CD14-positive monocyte (primary cell): ENCODE data around the gene ZNF771. TPM values are rescaled to one million over a fixed set of nuclear protein-coding genes. Genes with fewer than 3 reads are reported as not detected.

Experiments
- DNase-seq, 3 donors: peaks; one replicate each; pipeline ENCODE4 v3.0.0-alpha.2; 2011 to 2022
- H2AFZ ChIP-seq: 2 replicates; pipeline ENCODE4 v1.6.0; 2012; ENCODE audit warnings: mild to moderate bottlenecking, low read depth, low read length, inconsistent platforms; ENCODE audit not compliant: insufficient read depth, poor library complexity, severe bottlenecking
- H3K27ac ChIP-seq, 2 donors: 1 replicate in 1 of 2; 2 replicates in 1 of 2; pipeline ENCODE4 v1.5.1; 2012 to 2013; ENCODE audit warnings: low read length in 2 of 2, control low read depth in 1 of 2, inconsistent platforms in 1 of 2, low read depth in 1 of 2, mild to moderate bottlenecking in 1 of 2
- H3K27me3 ChIP-seq, 2 donors: one replicate each; pipeline versions ENCODE4 v1.6.0 to v1.6.1; 2011 to 2013; ENCODE audit warnings: low read length in 2 of 2; ENCODE audit not compliant: control insufficient read depth in 2 of 2, insufficient read depth in 2 of 2
- H3K36me3 ChIP-seq, 2 donors: replicated peaks in 1 of 2; 1 replicate in 1 of 2; 2 replicates in 1 of 2; pipeline versions ENCODE4 v1.5.1 to v1.6.1; 2012 to 2013; ENCODE audit warnings: low read length in 2 of 2, control low read depth in 1 of 2, inconsistent platforms in 1 of 2, mild to moderate bottlenecking in 1 of 2; ENCODE audit not compliant: insufficient read depth in 2 of 2, control insufficient read depth in 1 of 2
- H3K4me1 ChIP-seq, 2 donors: 1 replicate in 1 of 2; 2 replicates in 1 of 2; pipeline versions ENCODE4 v1.5.1 to v1.6.1; 2012 to 2013; ENCODE audit warnings: low read length in 2 of 2, control low read depth in 1 of 2, inconsistent platforms in 1 of 2, mild to moderate bottlenecking in 1 of 2, moderate library complexity in 1 of 2; ENCODE audit not compliant: insufficient read depth in 2 of 2, control insufficient read depth in 1 of 2
- H3K4me2 ChIP-seq: replicated peaks from 2 replicates; pipeline ENCODE3; 2012; ENCODE audit warnings: low read length, moderate library complexity, mild to moderate bottlenecking; ENCODE audit not compliant: poor library complexity, severe bottlenecking; ENCODE audit errors: extremely low read depth
- H3K4me3 ChIP-seq, 3 experiments: fragments of 200-600 bp in 1 of 3; sonication (generic) in 1 of 3; replicated peaks in 1 of 3; 1 replicate in 2 of 3; 2 replicates in 1 of 3; pipeline ENCODE4 v1.5.1; 2011 to 2013; ENCODE audit warnings: low read length in 3 of 3, mild to moderate bottlenecking in 3 of 3, control low read depth in 2 of 3, low read depth in 2 of 3, inconsistent platforms in 1 of 3, moderate library complexity in 1 of 3
- H3K79me2 ChIP-seq: 2 replicates; pipeline ENCODE4 v1.6.0; 2012; ENCODE audit warnings: mild to moderate bottlenecking, control low read depth, inconsistent platforms, low read length, moderate library complexity; ENCODE audit not compliant: insufficient read depth
- H3K9ac ChIP-seq: 2 replicates; pipeline ENCODE4 v1.6.0; 2017; ENCODE audit warnings: low read length, mild to moderate bottlenecking; ENCODE audit not compliant: insufficient read depth, poor library complexity, severe bottlenecking
- H3K9me3 ChIP-seq, 2 donors: replicated peaks in 1 of 2; 1 replicate in 1 of 2; 2 replicates in 1 of 2; pipeline versions ENCODE4 v1.5.1 to v1.6.1; 2012 to 2013; ENCODE audit warnings: low read length in 2 of 2, control low read depth in 1 of 2; ENCODE audit not compliant: control insufficient read depth in 1 of 2, insufficient read depth in 1 of 2
- H4K20me1 ChIP-seq: 2 replicates; pipeline ENCODE4 v1.6.0; 2012; ENCODE audit warnings: mild to moderate bottlenecking, low read length, control low read depth, moderate library complexity; ENCODE audit not compliant: insufficient read depth
- H3K27ac Mint-ChIP-seq, 7 donors: one replicate each; pipeline ENCODE4 v1.8.0; 2020; ENCODE audit warnings: mild to moderate bottlenecking in 7 of 7, mixed read lengths in 7 of 7, moderate library complexity in 6 of 7, inconsistent platforms in 2 of 7
- H3K27me3 Mint-ChIP-seq, 3 donors: one replicate each; pipeline ENCODE4 v1.8.0; 2021 to 2022; ENCODE audit warnings: low read depth in 3 of 3, mild to moderate bottlenecking in 3 of 3, mixed read lengths in 3 of 3, moderate library complexity in 3 of 3, inconsistent platforms in 1 of 3
- H3K36me3 Mint-ChIP-seq, 2 donors: one replicate each; pipeline ENCODE4 v1.8.0; 2020; ENCODE audit warnings: mixed read lengths in 2 of 2, inconsistent platforms in 1 of 2, mild to moderate bottlenecking in 1 of 2
- H3K4me1 Mint-ChIP-seq: one replicate; pipeline ENCODE4 v1.8.0; 2020; ENCODE audit warnings: mild to moderate bottlenecking, mixed read lengths
- H3K4me3 Mint-ChIP-seq, 2 donors: one replicate each; pipeline ENCODE4 v1.8.0; 2020; ENCODE audit warnings: mild to moderate bottlenecking in 2 of 2, mixed read lengths in 2 of 2, moderate library complexity in 1 of 2
- H3K9me3 Mint-ChIP-seq, 7 donors: one replicate each; pipeline ENCODE4 v1.8.0; 2020 to 2022; ENCODE audit warnings: mixed read lengths in 7 of 7, mild to moderate bottlenecking in 6 of 7, moderate library complexity in 6 of 7, inconsistent platforms in 2 of 7
- CTCF ChIP-seq: fragments of 200-600 bp; IDR thresholded peaks from one replicate; pipeline ENCODE4 v1.8.0; 2022; ENCODE audit warnings: antibody characterized with exemption, mild to moderate bottlenecking
- WGBS: methylation state at CpG from one replicate; pipeline ENCODE4 v1.1.5; 2013; ENCODE audit warnings: missing lambda C conversion rate; ENCODE audit not compliant: insufficient coverage; 5-methylcytosine and 5-hydroxymethylcytosine counted together
- intact Hi-C, 2 donors: fragments of 100-400 bp; cut with micrococcal nuclease; formaldehyde crosslinking; loops; one replicate each; pipeline versions ENCODE4 v1.15.0 to v1.15.1; 2023
- polyA plus RNA-seq, 3 donors: library from polyadenylated mRNA; depleted of rRNA in 1 of 3; unstranded in 2 of 3; stranded (reverse) in 1 of 3; fragments of 300-500 nt in 2 of 3; fragments of >200 nt in 1 of 3; fragmentation: Illumina TruSeq in 2 of 3; gene quantifications; 1 replicate in 2 of 3; 2 replicates in 1 of 3; pipeline ENCODE4 v1.2.3, GENCODE V29; 2012 to 2021

The ZNF771 gene
- polyA plus RNA-seq, 3 donors = 0.39 to 0.68 (median 0.51) TPM

- H3K4me2 ChIP-seq = no peak overlapping the region
- H2AFZ ChIP-seq = no peak overlapping the region
- H4K20me1 ChIP-seq = peaks cover 79% of the 10 kb centered on the region
- H3K36me3 Mint-ChIP-seq = peaks cover 56 to 70% of the 10 kb centered on the region in 2 donors
- no peak overlapping the region for H3K9ac ChIP-seq
- H3K9me3 Mint-ChIP-seq = no peaks in the 10 kb centered on the region
- 93% methylated on average over 3 of the region's 9 CpGs for WGBS
- no peak overlapping the region for H3K4me3 Mint-ChIP-seq
- H3K9me3 ChIP-seq = no peaks in the 10 kb centered on the region
- H3K27me3 ChIP-seq = no peaks in the 10 kb centered on the region
- no peak for TF ChIP-seq CTCF
- no peak overlapping the region for H3K27ac ChIP-seq
- H3K27ac Mint-ChIP-seq = peak overlapping the region in 2 of 7 donors; percentile 22 to 28
- peaks cover 26 to 35% of the 10 kb centered on the region in 2 donors for H3K4me1 ChIP-seq
- peaks cover 0 to 1% (median 0%) of the 10 kb centered on the region in 3 donors for H3K27me3 Mint-ChIP-seq
- H3K79me2 ChIP-seq = peaks cover 75% of the 10 kb centered on the region
- peaks cover 32% of the 10 kb centered on the region for H3K4me1 Mint-ChIP-seq
- intact Hi-C loops = loop anchor here in 1 of 2 donors (10.0 kb wide), 1 partner anchor 46 kb away; the partner anchor contains the start of gene ZNF771
- no peak for DNase-seq
- peaks cover 62 to 70% of the 10 kb centered on the region in 2 donors for H3K36me3 ChIP-seq
- H3K4me3 ChIP-seq = no peak overlapping the region
Observed at GRCh38 chr16:30358577-30358936, 48.8 kb upstream of the ZNF771 start.

GRCh38 chr16:30358990-30359870, 48.2 kb upstream of the ZNF771 start:
- Mint-ChIP-seq H3K4me1 (peaks cover 26% of the 10 kb centered on the region), H3K36me3 (peaks cover 59 to 73% of the 10 kb centered on the region in 2 donors), H3K4me3 (no peak overlapping the region), H3K27ac (peak overlapping the region in 4 of 7 donors; percentile 19 to 66 (median 24)), H3K9me3 (no peaks in the 10 kb centered on the region), H3K27me3 (peaks cover 0 to 1% (median 0%) of the 10 kb centered on the region in 3 donors)
- H3K4me1 ChIP-seq = peaks cover 20 to 29% of the 10 kb centered on the region in 2 donors
- 96% methylated on average over 26 of the region's 28 CpGs for WGBS
- peaks cover 74% of the 10 kb centered on the region for H3K79me2 ChIP-seq
- no peak for TF ChIP-seq CTCF
- no peak for DNase-seq
- no peak overlapping the region for H2AFZ ChIP-seq
- H3K4me2 ChIP-seq = no peak overlapping the region
- H3K27me3 ChIP-seq = no peaks in the 10 kb centered on the region
- H3K4me3 ChIP-seq = no peak overlapping the region
- H3K9me3 ChIP-seq = no peaks in the 10 kb centered on the region
- intact Hi-C loops = loop anchor here in 1 of 2 donors (10.0 kb wide), 1 partner anchor 46 kb away; the partner anchor contains the start of gene ZNF771
- no peak overlapping the region for H3K27ac ChIP-seq
- peaks cover 79% of the 10 kb centered on the region for H4K20me1 ChIP-seq
- H3K36me3 ChIP-seq = peaks cover 59 to 73% of the 10 kb centered on the region in 2 donors
- H3K9ac ChIP-seq = no peak overlapping the region
